SH-SY5Y (cell line): ENCODE data around the gene YEATS2.

Source experiments
- GATA2 ChIP-seq: IDR thresholded peaks from 2 replicates; pipeline ENCODE4 v1.6.1; 2011; ENCODE audit warnings: mild to moderate bottlenecking, low read depth, low read length
- GATA3 ChIP-seq: IDR thresholded peaks from 2 replicates; pipeline ENCODE4 v1.6.1; 2011; ENCODE audit warnings: low read depth, mild to moderate bottlenecking, low read length, moderate library complexity

DNA sequence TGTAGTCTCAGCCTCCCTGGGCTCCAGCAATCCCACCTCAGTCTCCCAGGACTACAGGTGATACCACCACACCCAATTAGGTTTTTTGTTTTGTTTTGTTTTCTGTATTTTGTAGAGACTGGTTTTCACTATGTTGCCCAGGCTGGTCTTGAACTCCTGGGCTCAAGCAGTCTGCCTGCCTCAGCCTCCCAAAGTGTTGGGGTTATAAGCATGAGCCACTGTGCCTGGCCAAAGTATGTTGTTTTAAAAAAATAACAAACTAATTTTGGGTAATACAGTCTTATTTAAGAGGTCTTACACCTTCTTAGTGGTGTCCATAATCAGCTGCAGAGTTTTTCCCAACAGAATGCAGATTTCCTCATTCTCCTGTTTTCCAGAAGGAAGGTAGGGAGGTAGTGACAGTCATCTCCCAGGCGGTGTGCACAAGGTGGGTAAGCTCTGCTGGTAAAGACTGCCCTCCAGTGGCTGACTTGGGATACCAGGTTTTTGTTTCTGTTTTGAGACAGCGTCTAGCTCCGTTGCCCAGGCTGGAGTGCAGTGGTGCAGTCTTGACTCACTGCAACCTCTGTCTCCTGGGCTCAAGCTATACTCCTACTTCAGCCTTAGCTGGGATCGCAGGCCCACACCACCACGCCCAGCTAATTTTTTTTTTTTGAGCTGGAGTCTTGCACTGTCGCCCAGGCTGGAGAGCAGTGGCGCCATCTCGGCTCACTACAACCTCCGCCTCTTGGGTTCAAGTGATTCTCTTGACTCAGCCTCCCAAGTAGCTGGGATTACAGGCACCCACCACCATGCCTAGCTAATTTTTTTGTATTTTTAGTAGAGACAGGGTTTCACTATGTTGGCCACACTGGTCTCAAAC, 69.4 kb downstream of the YEATS2 start:
- no peak for TF ChIP-seq GATA2
- TF ChIP-seq GATA3, result no peak
